ENCODE measurements around the gene IL15RA. TPM values are rescaled to one million over a fixed set of nuclear protein-coding genes. Genes with fewer than 3 reads are reported as not detected.
"Not testable (repeated sequence)": the region's sequence is repeated elsewhere in the genome, so short reads cannot be mapped to it uniquely, and the experiment has no call there.

The IL15RA gene
- total RNA-seq, 3 donors from 2014 or later (not counting 1 experiment from before 2014, with no cell fraction given), result 10.7 to 11.8 (median 11.3) TPM

DNA sequence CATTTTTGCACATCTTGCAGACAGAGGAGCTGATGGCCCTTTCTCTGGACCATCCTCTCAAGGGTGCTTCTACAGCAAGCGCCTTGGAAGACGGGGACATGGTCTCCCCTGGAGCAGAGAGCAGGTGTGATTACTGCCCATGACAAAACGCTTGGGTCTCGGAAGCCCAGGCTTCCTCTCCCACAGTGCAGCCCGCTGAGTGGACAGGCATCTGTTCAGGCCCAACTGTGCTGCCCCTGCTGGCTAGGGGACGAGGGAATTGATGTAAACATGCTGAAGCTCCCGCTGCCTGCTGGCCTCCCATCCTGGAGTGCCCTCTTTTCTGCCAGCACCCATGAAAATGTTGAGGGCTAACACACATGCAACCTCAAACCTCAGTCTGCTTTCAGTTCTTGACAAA, 14.3 kb downstream of the IL15RA start:
- ATAC-seq (no peak), DNase-seq (no peak)
- no peaks in the 10 kb centered on the region for H3K4me1 Mint-ChIP-seq
- intact Hi-C loops (cut with micrococcal nuclease), result no loop called here
- H3K27ac Mint-ChIP-seq, result no peak overlapping the region
- H3K36me3 Mint-ChIP-seq, result no peaks in the 10 kb centered on the region
- H3K9me3 Mint-ChIP-seq, result no peaks in the 10 kb centered on the region
- TF ChIP-seq, protein P1, sequence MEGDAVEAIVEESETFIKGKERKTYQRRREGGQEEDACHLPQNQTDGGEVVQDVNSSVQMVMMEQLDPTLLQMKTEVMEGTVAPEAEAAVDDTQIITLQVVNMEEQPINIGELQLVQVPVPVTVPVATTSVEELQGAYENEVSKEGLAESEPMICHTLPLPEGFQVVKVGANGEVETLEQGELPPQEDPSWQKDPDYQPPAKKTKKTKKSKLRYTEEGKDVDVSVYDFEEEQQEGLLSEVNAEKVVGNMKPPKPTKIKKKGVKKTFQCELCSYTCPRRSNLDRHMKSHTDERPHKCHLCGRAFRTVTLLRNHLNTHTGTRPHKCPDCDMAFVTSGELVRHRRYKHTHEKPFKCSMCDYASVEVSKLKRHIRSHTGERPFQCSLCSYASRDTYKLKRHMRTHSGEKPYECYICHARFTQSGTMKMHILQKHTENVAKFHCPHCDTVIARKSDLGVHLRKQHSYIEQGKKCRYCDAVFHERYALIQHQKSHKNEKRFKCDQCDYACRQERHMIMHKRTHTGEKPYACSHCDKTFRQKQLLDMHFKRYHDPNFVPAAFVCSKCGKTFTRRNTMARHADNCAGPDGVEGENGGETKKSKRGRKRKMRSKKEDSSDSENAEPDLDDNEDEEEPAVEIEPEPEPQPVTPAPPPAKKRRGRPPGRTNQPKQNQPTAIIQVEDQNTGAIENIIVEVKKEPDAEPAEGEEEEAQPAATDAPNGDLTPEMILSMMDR (IDR thresholded peaks at IDR 0.05), result no peak
- Histone ChIP-seq H3K4me1 (ENCODE audit: control insufficient read depth, insufficient read depth, low read length) (no peaks in the 10 kb centered on the region), H3K36me3 (ENCODE audit: control insufficient read depth, insufficient read depth, low read length) (peaks cover 22% of the 10 kb centered on the region), H3K27ac (ENCODE audit: low read length) (no peak overlapping the region), H3K4me3 (ENCODE audit: low read length) (no peak overlapping the region), H3K9me3 (ENCODE audit: control insufficient read depth, insufficient read depth, low read length) (no peaks in the 10 kb centered on the region), H3K27me3 (ENCODE audit: control insufficient read depth, insufficient read depth, low read length) (no peaks in the 10 kb centered on the region)
- H3K4me3 Mint-ChIP-seq, result no peak overlapping the region
- 92% methylated on average over 7 of the region's 7 CpGs for WGBS (ENCODE audit: insufficient coverage)
- no peaks in the 10 kb centered on the region for H3K27me3 Mint-ChIP-seq (ENCODE audit: low read depth in 2 of 2)

DNA sequence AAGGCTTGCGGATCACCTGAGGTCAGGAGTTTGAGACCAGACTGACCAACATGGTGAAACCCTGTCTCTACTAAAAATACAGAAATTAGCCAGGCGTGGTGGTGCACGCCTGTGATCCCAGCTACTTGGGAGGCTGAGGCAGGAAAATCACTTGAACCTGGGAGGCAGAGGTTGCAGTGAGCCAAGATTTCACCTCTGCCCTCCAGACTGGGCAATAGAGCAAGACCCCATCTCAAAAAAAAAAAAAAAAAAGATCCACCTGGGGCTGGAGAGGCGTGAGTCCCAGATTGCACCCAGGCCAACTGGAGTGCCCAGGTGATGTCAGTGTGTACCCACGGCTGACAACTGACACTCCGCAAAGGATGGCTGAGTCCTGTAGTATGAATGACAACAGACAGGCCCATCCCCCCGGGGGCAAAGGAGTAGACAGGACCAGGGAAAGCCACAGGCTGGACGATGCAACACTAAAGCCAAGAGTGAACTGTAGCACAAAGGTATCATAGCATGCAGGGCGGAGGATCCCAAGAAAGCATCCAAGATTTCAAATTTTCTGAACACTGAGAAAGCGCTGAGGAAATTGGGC, 14.9 kb downstream of the IL15RA start:
- H3K27ac ChIP-seq (ENCODE audit: low read length); H3K4me3 Mint-ChIP-seq; DNase-seq; H3K9me3 ChIP-seq (ENCODE audit: control insufficient read depth, insufficient read depth, low read length); H3K27ac Mint-ChIP-seq; H3K36me3 Mint-ChIP-seq; H3K4me3 ChIP-seq (ENCODE audit: low read length); H3K4me1 ChIP-seq (ENCODE audit: control insufficient read depth, insufficient read depth, low read length); H3K4me1 Mint-ChIP-seq; H3K9me3 Mint-ChIP-seq; ATAC-seq; H3K27me3 ChIP-seq (ENCODE audit: control insufficient read depth, insufficient read depth, low read length); H3K27me3 Mint-ChIP-seq (ENCODE audit: low read depth in 2 of 2); intact Hi-C loops (cut with micrococcal nuclease): not testable (repeated sequence)
- WGBS (ENCODE audit: insufficient coverage), result 91% methylated on average over 10 of the region's 10 CpGs
- H3K36me3 ChIP-seq (ENCODE audit: control insufficient read depth, insufficient read depth, low read length), result peaks cover 22% of the 10 kb centered on the region

DNA sequence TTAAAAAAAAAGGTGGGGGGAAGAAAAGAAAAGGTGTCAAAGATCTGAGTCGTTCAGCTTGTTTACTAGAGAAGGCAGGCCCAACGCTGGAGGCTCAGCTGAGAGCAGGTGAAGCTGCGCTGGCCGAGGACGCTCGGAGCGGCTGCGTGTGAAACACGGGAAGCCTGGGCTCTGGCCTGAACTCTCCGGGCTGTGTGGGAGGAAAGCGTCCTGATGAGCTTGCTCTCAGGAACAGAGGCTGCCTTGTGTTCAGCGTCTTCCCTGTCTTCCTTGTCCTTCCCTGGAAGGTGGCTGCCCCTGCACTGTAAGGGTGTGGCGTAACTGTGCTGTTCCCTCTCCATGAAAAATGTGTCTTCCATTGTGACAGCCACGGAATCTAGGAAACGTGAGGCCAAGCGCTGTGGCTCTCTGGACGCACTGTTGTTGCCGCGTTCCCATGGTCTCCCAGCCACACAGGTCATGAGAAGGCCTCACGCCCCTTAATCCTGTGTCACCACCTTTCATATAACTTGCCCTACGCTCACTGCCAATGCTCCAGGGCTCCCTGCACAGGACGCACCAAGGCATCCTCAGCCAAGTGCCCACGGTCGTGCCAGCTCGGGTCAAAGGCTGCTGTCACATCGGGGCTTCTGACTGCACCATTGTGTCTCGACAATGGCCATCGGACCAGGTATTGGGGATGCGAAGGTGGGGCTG, 15.8 kb downstream of the IL15RA start:
- H3K27ac Mint-ChIP-seq, result no peak overlapping the region

DNA sequence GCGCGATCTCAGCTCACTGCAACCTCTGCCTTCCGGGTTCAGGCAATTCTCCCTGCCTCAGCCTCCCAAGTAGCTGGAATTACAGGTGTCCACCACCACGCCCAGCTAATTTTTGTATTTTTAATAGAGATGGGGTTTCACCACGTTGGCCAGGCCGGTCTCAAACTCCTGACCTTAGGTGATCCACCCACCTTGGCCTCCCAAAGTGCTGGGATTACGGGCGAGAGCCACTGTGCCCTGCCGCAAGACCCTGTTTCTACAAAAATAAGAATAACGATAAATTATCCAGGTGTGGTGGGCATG, 16.4 kb downstream of the IL15RA start:
- H3K27me3 ChIP-seq (ENCODE audit: control insufficient read depth, insufficient read depth, low read length); H3K4me1 ChIP-seq (ENCODE audit: control insufficient read depth, insufficient read depth, low read length); ATAC-seq; H3K4me3 ChIP-seq (ENCODE audit: low read length); H3K9me3 Mint-ChIP-seq; H3K27me3 Mint-ChIP-seq (ENCODE audit: low read depth in 2 of 2); H3K27ac ChIP-seq (ENCODE audit: low read length); H3K27ac Mint-ChIP-seq; H3K9me3 ChIP-seq (ENCODE audit: control insufficient read depth, insufficient read depth, low read length); DNase-seq; intact Hi-C loops (cut with micrococcal nuclease); H3K4me3 Mint-ChIP-seq; H3K4me1 Mint-ChIP-seq; H3K36me3 Mint-ChIP-seq: not testable (repeated sequence)
- peaks cover 27% of the 10 kb centered on the region for H3K36me3 ChIP-seq (ENCODE audit: control insufficient read depth, insufficient read depth, low read length)
- 98% methylated on average over 10 of the region's 10 CpGs for WGBS (ENCODE audit: insufficient coverage)

More for the DNA sequence above, 15.8 kb downstream of the IL15RA start:
- DNase-seq (no peak), ATAC-seq (no peak)
- 97% methylated on average over 29 of the region's 29 CpGs for WGBS (ENCODE audit: insufficient coverage)
- TF ChIP-seq, protein P1 (IDR thresholded peaks at IDR 0.05), result no peak
- no peaks in the 10 kb centered on the region for H3K4me1 Mint-ChIP-seq
- Histone ChIP-seq H3K4me1 (ENCODE audit: control insufficient read depth, insufficient read depth, low read length) (no peaks in the 10 kb centered on the region), H3K27ac (ENCODE audit: low read length) (no peak overlapping the region), H3K27me3 (ENCODE audit: control insufficient read depth, insufficient read depth, low read length) (no peaks in the 10 kb centered on the region), H3K4me3 (ENCODE audit: low read length) (no peak overlapping the region), H3K36me3 (ENCODE audit: control insufficient read depth, insufficient read depth, low read length) (peaks cover 25% of the 10 kb centered on the region), H3K9me3 (ENCODE audit: control insufficient read depth, insufficient read depth, low read length) (no peaks in the 10 kb centered on the region)
- intact Hi-C loops (cut with micrococcal nuclease), result no loop called here
- H3K4me3 Mint-ChIP-seq, result no peak overlapping the region
- H3K27me3 Mint-ChIP-seq (ENCODE audit: low read depth in 2 of 2), result no peaks in the 10 kb centered on the region
- no peaks in the 10 kb centered on the region for H3K36me3 Mint-ChIP-seq
- no peaks in the 10 kb centered on the region for H3K9me3 Mint-ChIP-seq

Data from natural killer cell (primary cell).